HCT116 (cell line): ENCODE results near the gene REN.

ENCODE experiments used
- EZH2 ChIP-seq: fragments of 200-600 bp; sonication (generic); IDR thresholded peaks from 2 replicates; pipeline ENCODE4 v1.6.1; 2017; ENCODE audit warnings: antibody characterized with exemption, mixed run types
- MAX ChIP-seq: IDR thresholded peaks from 2 replicates; pipeline ENCODE4 v1.6.1; 2012
- POLR2AphosphoS5 ChIP-seq: IDR thresholded peaks from 2 replicates; pipeline ENCODE4 v1.6.1; 2011; ENCODE audit warnings: mild to moderate bottlenecking, low read depth, low read length, moderate library complexity

DNA sequence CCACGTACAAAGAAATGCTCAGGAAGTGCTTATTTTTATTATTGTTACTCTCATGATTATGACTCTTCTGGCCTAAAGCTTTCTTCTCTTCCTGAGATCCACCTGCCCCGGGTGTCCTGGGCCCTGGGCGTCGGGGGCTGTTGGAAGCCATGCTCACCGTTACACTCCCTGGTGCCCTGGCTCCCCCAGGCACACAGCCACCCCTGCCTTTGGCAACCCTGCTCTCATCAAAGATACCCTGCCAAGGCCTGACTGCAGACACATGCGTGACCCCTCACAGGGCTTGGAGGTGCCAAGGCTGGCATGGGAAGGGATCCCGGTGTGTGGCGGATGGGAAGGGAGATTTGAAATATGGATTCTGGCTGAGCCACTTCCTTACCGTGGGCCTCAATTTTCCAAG, 33.4 kb upstream of the REN start:
- no peak for TF ChIP-seq MAX
- no peak for TF ChIP-seq POLR2AphosphoS5
- no peak for TF ChIP-seq EZH2
